Mesothelial cell of epicardium (in vitro differentiated cells): ENCODE measurements around the gene PABPC1L. TPM values are rescaled to one million over a fixed set of nuclear protein-coding genes. Genes with fewer than 3 reads are reported as not detected.

Source experiments
- DNase-seq, 2 experiments: peaks; one replicate each; pipeline ENCODE4 v3.0.0; 2021; ENCODE audit warnings: low spot score in 2 of 2; ENCODE audit not compliant: unreplicated experiment in 2 of 2
- H3K27ac Mint-ChIP-seq: 2 replicates; pipeline ENCODE4 v1.8.0; 2021; ENCODE audit warnings: mixed read lengths
- H3K27me3 Mint-ChIP-seq: 2 replicates; pipeline ENCODE4 v1.8.0; 2021; ENCODE audit warnings: low read depth, mixed read lengths
- H3K36me3 Mint-ChIP-seq: 2 replicates; pipeline ENCODE4 v1.8.0; 2021; ENCODE audit warnings: mixed read lengths
- H3K4me1 Mint-ChIP-seq: 2 replicates; pipeline ENCODE4 v1.8.0; 2021; ENCODE audit warnings: mixed read lengths
- H3K4me3 Mint-ChIP-seq: 2 replicates; pipeline ENCODE4 v1.8.0; 2021; ENCODE audit warnings: mild to moderate bottlenecking, moderate library complexity, mixed read lengths
- H3K9me3 Mint-ChIP-seq: 2 replicates; pipeline ENCODE4 v1.8.0; 2021; ENCODE audit warnings: mixed read lengths
- total RNA-seq: library from RNA; stranded (reverse); gene quantifications from 3 replicates; pipeline ENCODE4 v1.2.1, GENCODE V29; 2021
- TF ChIP-seq, protein P1 (sequence below): fragments of 200-600 bp; sonication (generic); IDR thresholded peaks from one replicate; pipeline ENCODE4 v1.5.0; 2021; ENCODE audit warnings: antibody characterized with exemption; ENCODE audit not compliant: unreplicated experiment

The PABPC1L gene
- total RNA-seq, 1 donor from 2014 or later = 135 TPM

DNA sequence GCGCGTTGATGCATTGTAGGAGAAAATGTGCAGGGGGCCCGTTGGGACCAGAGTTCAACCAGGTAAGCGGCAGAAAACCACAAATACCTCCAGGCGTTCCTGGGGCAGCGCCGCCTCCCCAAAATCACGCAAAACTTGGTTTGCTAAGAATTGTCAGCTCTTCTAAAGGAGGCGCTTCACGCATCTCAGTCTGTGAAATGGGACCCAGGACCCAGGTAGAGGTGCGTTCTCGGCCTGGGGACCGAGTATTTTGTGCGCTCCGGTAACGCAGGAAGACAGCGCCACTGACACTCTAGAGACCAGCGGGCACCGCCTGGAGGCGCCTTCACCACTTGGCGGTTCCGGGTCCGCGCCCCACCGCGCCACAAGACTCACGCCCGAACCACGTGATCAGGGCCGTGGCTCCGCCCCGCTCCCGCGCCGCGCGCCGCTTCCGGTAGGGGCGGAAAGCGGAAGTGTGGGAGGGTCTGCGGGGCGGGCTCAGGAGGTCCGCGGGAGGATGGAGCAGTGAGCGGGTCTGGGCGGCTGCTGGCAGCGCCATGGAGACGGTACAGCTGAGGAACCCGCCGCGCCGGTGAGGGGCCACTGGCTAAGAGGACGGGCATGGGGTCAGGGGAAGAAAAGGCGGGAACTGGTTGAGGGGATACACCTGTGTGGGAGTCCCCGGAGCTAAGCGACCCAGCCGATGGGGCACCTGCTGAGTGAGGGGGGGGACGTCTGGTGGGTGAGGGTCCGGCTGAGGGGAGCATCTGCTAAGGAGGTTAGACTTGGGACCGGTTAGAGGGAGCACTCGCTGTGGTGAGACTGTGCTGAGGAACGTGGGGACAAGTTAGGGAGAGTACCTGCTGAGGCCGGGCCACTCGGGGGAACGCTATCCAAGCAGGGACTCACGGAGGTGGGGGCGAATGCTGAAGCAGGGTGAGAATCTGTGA, 56.4 kb downstream of the PABPC1L start, which contains the start of gene STK4:
Gene STK4 (plus strand): TSS at position 483 of the 932 bp plus-strand sequence. CDS start 57 bp downstream, at position 540.
- Mint-ChIP-seq H3K36me3 (no peaks in the 10 kb centered on the region), H3K4me3 (peak within 1 kb of the TSS; percentile 97), H3K27ac (peak within 1 kb of the TSS; percentile 94), H3K9me3 (no peaks in the 10 kb centered on the region), H3K27me3 (no peaks in the 10 kb centered on the region), H3K4me1 (peaks cover 42% of the 10 kb centered on the region)
- DNase-seq = peak; percentile 88 to 92
- TF ChIP-seq, protein P1, sequence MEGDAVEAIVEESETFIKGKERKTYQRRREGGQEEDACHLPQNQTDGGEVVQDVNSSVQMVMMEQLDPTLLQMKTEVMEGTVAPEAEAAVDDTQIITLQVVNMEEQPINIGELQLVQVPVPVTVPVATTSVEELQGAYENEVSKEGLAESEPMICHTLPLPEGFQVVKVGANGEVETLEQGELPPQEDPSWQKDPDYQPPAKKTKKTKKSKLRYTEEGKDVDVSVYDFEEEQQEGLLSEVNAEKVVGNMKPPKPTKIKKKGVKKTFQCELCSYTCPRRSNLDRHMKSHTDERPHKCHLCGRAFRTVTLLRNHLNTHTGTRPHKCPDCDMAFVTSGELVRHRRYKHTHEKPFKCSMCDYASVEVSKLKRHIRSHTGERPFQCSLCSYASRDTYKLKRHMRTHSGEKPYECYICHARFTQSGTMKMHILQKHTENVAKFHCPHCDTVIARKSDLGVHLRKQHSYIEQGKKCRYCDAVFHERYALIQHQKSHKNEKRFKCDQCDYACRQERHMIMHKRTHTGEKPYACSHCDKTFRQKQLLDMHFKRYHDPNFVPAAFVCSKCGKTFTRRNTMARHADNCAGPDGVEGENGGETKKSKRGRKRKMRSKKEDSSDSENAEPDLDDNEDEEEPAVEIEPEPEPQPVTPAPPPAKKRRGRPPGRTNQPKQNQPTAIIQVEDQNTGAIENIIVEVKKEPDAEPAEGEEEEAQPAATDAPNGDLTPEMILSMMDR = no peak

DNA sequence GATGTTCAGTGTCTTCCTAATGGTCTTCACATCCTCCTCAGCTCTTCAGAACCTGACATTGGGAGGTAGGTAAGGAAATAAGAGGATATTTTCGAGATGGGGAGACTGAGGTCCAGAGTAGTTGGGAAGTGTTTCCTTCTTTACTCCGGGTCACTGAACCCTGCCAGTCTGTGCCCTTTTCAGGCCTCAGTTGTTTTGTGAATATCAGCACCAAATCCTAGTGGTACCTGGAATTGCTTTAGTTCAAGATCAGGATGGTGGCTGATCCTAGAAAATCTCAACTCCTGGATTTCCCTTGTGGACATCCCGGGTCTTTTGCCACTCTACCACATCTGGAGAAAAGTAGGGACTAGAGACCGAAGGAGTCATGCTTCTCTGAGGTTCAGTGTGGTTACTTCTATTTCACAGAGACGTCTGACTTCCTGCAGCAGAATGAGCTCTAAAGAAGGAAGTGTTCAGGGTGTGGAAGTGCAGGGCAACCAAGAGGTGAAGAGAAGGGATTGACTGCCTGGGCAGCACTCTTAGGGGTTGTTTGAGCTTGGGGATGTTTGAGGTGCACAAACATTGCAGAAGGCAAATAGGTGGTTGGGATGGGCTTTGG, 57.4 kb downstream of the PABPC1L start:
- H3K27me3 Mint-ChIP-seq = no peaks in the 10 kb centered on the region
- H3K4me1 Mint-ChIP-seq = peaks cover 35% of the 10 kb centered on the region
- TF ChIP-seq, protein P1 = no peak
- no peaks in the 10 kb centered on the region for H3K36me3 Mint-ChIP-seq
- peak overlapping the region; percentile 94 for H3K27ac Mint-ChIP-seq
- no peaks in the 10 kb centered on the region for H3K9me3 Mint-ChIP-seq
- no peak for DNase-seq
- H3K4me3 Mint-ChIP-seq = peak overlapping the region; percentile 97

DNA sequence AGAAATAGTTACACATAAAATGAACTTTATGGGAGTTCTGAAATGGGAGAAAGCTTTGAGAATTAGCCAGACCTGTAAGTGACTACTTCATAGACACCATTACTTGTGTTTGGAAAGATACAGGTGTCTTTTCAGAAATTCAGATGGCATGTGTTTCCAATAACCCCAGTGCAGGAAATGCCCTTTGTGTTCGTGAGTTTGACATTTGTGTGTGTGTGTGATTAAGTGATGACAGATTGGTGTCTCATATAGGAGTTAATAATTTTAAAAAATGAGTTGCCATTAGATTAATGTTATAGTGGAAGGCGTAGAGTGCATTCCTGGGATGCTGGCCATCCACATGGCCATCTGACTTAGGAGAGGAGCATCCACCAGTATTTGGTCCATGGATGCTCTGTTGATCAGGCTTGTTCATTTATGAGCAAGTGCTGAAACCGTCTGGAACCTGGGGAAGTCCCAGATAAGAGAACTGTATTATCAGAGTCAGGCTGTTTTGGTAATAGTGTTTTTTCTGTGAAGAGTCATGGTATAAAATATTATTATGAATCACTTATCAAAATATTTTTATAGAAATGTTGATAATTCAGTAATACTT, 59.5 kb downstream of the PABPC1L start:
- Mint-ChIP-seq H3K4me1 (peaks cover 35% of the 10 kb centered on the region), H3K4me3 (no peak overlapping the region), H3K27me3 (no peaks in the 10 kb centered on the region), H3K27ac (no peak overlapping the region), H3K9me3 (no peaks in the 10 kb centered on the region), H3K36me3 (peaks cover 13% of the 10 kb centered on the region)
- TF ChIP-seq, protein P1 = no peak
- no peak for DNase-seq

DNA sequence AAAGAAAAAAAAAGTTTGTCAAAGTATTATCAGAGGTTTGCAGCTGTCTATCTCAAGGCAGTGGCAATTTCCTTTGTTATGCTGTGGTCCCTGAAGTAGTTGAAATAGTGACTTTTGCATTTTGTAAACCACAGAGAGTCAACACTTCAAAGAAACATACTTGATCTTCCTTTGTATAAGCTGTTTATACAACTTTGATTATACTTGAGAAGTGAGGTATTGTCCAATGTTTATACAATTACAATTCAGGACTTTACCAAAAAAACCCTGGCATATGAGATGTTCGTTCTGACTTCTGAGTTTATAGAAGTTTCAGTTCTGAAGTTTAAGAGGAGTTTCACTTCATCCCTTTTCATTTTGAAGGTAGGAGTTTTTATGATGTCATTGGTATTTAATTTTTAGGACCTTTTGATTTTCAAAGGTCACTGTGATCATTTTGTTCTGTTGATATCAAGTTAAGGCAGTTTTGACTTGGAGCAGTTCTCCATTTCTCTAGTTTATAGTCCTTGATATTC, 60.4 kb downstream of the PABPC1L start:
- Mint-ChIP-seq H3K36me3 (peaks cover 20% of the 10 kb centered on the region), H3K27me3 (no peaks in the 10 kb centered on the region), H3K9me3 (no peaks in the 10 kb centered on the region), H3K4me3 (no peak overlapping the region), H3K4me1 (peaks cover 35% of the 10 kb centered on the region), H3K27ac (peak overlapping the region; percentile 82)
- TF ChIP-seq, protein P1 = no peak
- DNase-seq = no peak

DNA sequence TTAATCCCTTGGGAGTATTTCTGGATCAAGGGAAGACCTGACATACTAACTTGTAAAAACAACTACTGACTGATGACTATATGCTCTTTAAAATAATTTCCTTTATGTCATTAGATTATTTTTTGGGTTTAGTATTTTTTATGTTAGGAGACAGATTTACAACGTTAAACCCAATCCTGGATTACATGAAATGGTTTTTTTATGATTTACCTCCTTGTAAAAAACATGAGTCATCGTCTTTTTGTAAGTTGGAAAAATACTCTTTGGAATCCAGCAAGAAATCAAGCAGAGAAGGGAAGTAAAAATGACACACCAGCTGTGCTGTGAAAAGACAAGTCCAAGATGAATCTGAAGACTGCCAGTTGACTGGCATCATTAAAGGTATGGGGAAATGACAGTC, 63.2 kb downstream of the PABPC1L start:
- Mint-ChIP-seq H3K27ac (no peak overlapping the region), H3K4me3 (no peak overlapping the region), H3K4me1 (peaks cover 16% of the 10 kb centered on the region), H3K9me3 (no peaks in the 10 kb centered on the region), H3K36me3 (peaks cover 24% of the 10 kb centered on the region), H3K27me3 (no peaks in the 10 kb centered on the region)
- TF ChIP-seq, protein P1 = no peak
- DNase-seq = no peak
